ENCODE results near the gene MCF2L.

GRCh38 chr13:112991609-112992008, 22.6 kb downstream of the MCF2L start:
- TF ChIP-seq, protein P1, sequence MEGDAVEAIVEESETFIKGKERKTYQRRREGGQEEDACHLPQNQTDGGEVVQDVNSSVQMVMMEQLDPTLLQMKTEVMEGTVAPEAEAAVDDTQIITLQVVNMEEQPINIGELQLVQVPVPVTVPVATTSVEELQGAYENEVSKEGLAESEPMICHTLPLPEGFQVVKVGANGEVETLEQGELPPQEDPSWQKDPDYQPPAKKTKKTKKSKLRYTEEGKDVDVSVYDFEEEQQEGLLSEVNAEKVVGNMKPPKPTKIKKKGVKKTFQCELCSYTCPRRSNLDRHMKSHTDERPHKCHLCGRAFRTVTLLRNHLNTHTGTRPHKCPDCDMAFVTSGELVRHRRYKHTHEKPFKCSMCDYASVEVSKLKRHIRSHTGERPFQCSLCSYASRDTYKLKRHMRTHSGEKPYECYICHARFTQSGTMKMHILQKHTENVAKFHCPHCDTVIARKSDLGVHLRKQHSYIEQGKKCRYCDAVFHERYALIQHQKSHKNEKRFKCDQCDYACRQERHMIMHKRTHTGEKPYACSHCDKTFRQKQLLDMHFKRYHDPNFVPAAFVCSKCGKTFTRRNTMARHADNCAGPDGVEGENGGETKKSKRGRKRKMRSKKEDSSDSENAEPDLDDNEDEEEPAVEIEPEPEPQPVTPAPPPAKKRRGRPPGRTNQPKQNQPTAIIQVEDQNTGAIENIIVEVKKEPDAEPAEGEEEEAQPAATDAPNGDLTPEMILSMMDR (IDR thresholded peaks at IDR 0.05) = no peak
- no peak for TF ChIP-seq POLR2A (IDR thresholded peaks at IDR 0.05)
